Measurements from ENCODE around the gene ESRRA.
A peak's percentile ranks its signal among the peaks of the same experiment; 100 is the strongest.

ESRRA gene

GRCh38 chr11:64275031-64275800, 30.1 kb upstream of the ESRRA start:
- DNase-seq = no peak

- no peak for DNase-seq
Measured at GRCh38 chr11:64275841-64276240, 29.5 kb upstream of the ESRRA start.

GRCh38 chr11:64276653-64277431, 28.5 kb upstream of the ESRRA start:
- DNase-seq = no peak

GRCh38 chr11:64278576-64279190, 26.6 kb upstream of the ESRRA start:
- DNase-seq = no peak

GRCh38 chr11:64281957-64282770, 23.2 kb upstream of the ESRRA start:
- DNase-seq = no peak

- DNase-seq = no peak
Measured at GRCh38 chr11:64283092-64283491, 22.2 kb upstream of the ESRRA start.

GRCh38 chr11:64284048-64284961, 21.0 kb upstream of the ESRRA start, which contains the start of gene BAD:
Gene BAD (minus strand): TSS chr11:64284665. CDS start chr11:64284368, 297 bp downstream.
- DNase-seq = peak; percentile 81

GRCh38 chr11:64284962-64285884, 20.1 kb upstream of the ESRRA start, which contains the start of gene GPR137:
Gene GPR137 (plus strand): TSS chr11:64285848. CDS start chr11:64286525, 677 bp downstream.
- peak; percentile 43 for DNase-seq

- peak; percentile 5 for DNase-seq
Measured at GRCh38 chr11:64285885-64286800, 19.2 kb upstream of the ESRRA start.

- DNase-seq = no peak
Measured at GRCh38 chr11:64286801-64287159, 18.5 kb upstream of the ESRRA start.

GRCh38 chr11:64287676-64288352, 17.5 kb upstream of the ESRRA start:
- no peak for DNase-seq

- DNase-seq = no peak
Measured at GRCh38 chr11:64288353-64288750, 17.0 kb upstream of the ESRRA start.

- no peak for DNase-seq
Measured at GRCh38 chr11:64289002-64289564, 16.2 kb upstream of the ESRRA start.

- DNase-seq = no peak
Measured at GRCh38 chr11:64290352-64291261, 14.7 kb upstream of the ESRRA start.

- DNase-seq = no peak
Measured at GRCh38 chr11:64291262-64291751, 14.0 kb upstream of the ESRRA start, which contains the start of gene KCNK4. Gene KCNK4 (plus strand): TSS chr11:64291302. CDS start chr11:64293019, 1,717 bp downstream.

GRCh38 chr11:64291752-64292459, 13.4 kb upstream of the ESRRA start:
- DNase-seq = no peak

Measured in NCI-H2029 treated with DMSO at 0.1 percent for 48 hours (cell line).